Kidney epithelial cell (primary cell): ENCODE results near the gene MAP3K13. TPM values are rescaled to one million over a fixed set of nuclear protein-coding genes. Genes with fewer than 3 reads are reported as not detected.

ENCODE experiments used
- DNase-seq: peaks from one replicate; pipeline ENCODE4 v3.0.0-alpha.2; 2010; ENCODE audit warnings: low read depth
- H3K27me3 ChIP-seq: 2 replicates; pipeline ENCODE4 v1.6.0; 2011; ENCODE audit warnings: low read length; ENCODE audit not compliant: control insufficient read depth, insufficient read depth
- H3K36me3 ChIP-seq: 2 replicates; pipeline ENCODE4 v1.5.1; 2011; ENCODE audit warnings: low read length; ENCODE audit not compliant: control insufficient read depth, insufficient read depth
- H3K4me3 ChIP-seq: 2 replicates; pipeline ENCODE4 v1.5.1; 2011; ENCODE audit warnings: low read depth, mild to moderate bottlenecking, control low read depth, low read length
- CTCF ChIP-seq: IDR thresholded peaks from 2 replicates; pipeline ENCODE4 v1.5.1; 2011; ENCODE audit warnings: mild to moderate bottlenecking, moderate library complexity, low read length, control low read depth, inconsistent platforms; ENCODE audit not compliant: insufficient read depth, poor library complexity, severe bottlenecking
- total RNA-seq: library from RNA; depleted of rRNA; stranded (reverse); fragments of >200 nt; gene quantifications from 2 replicates; pipeline ENCODE4 v1.2.3, GENCODE V29; 2015

Gene MAP3K13
- total RNA-seq, 1 donor from 2014 or later = 33.5 TPM

DNA sequence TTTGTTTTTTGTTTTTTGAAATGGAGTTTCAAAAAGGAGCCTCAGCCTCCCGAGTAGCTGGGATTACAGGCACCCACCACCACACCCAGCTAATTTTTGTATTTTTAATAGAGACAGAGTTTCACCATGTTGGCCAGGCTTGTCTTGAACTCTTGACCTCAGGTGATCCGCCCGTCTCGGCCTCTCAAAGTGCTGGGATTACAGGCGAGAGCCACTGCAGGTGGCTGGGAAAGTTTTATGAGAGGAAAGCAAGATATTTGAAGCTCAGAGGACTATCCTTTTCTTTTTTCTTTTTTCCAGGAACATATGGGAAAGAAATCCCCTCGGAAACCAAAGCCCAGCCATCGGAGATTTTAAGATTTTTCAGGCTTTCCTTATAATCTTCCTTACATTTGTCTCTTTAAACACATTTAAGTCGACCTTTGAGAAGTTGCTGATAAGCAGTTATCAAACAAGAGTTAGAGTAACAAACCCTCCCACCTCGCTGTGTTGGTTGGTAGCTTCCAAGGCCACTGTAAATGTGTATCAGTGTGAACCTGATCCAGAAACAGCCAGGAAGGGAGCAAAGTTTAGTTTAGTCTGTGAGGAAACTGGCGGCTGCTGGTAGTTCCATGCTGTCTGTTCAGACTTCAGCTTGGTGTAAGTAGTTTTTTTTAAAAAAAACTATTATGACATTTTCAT is 34.5 kb upstream of the MAP3K13 start:
- TF ChIP-seq CTCF = no peak
- Histone ChIP-seq H3K4me3 (no peak overlapping the region), H3K27me3 (no peaks in the 10 kb centered on the region), H3K36me3 (no peaks in the 10 kb centered on the region)
- no peak for DNase-seq

GRCh38 chr3:185330238-185330637 is 32.7 kb upstream of the MAP3K13 start:
- Histone ChIP-seq H3K27me3 (no peaks in the 10 kb centered on the region), H3K4me3 (no peak overlapping the region), H3K36me3 (no peaks in the 10 kb centered on the region)
- TF ChIP-seq CTCF = no peak
- no peak for DNase-seq

DNA sequence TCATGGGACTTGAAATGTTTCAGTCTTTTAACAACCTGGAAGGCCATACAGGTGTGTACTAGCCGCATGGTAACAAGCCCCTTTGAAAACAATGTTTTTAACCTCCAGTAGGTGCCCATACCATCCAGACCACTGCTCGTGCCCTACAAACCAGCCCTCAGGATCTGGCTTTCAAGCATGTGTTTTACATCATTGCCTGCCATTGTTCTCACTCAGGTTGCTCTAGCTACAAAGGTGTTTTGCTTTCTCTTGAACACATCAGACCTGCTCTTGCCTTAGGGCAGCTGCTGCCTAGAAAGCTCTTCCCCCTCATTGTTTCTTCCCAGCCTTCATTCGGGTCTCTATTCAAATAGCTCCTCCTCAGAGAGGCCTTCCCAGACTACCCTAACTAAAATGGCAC is 32.3 kb upstream of the MAP3K13 start:
- DNase-seq = no peak
- Histone ChIP-seq H3K36me3 (no peaks in the 10 kb centered on the region), H3K27me3 (no peaks in the 10 kb centered on the region), H3K4me3 (no peak overlapping the region)
- TF ChIP-seq CTCF = no peak

DNA sequence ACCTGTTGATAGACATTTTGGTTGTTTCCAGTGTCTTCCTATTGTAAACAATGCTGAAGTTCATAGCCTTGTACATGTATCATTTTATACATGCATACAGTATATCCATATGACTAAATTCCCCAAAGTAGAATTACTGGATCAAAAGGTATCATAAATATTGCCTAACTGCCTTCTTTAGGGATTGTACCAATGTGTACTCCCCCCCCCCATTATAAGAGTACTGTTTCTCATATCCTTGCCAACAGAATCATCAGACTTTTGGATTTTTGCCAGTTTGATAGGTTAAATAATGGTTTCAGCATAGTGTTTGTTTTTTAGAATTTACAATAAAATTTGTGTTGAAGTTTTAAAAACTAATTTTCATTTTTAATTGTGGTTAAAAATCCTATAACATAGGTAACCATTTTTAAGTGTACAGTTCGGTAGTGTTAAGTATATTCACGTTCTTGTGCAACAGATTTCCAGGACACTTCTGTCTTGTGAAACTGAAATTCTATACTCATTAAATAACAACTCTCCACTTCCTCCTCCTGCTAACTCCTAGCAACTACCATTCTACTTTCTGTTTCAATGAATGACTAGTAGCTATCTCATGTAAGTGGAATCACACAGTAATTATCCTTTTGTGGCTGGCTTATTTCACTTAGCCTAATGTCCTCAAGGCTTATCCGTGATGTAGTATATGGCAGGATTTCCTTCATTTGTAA is 30.8 kb upstream of the MAP3K13 start:
- Histone ChIP-seq H3K4me3 (no peak overlapping the region), H3K27me3 (no peaks in the 10 kb centered on the region), H3K36me3 (no peaks in the 10 kb centered on the region)
- peak; percentile 4 for TF ChIP-seq CTCF
- peak; percentile 75 for DNase-seq

DNA sequence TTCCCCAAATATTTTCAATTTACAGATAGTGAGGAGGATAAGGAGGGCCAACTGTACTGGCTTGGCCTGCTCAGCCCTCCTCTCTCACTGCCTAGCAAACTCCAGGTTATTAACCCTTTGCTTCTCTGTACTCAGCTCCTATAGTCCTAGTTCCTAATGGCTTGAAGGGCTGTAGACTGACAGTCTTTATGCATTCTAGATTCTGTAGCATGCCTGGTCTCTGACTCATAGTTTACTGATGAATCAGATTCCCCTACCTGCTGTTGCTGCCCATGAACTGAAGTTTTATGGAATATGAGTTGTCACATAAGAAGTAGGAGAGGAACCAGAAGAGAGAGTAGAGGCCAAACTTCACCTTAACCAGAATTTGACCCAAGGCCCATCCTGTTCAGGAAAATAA is 27.1 kb upstream of the MAP3K13 start:
- TF ChIP-seq CTCF = no peak
- Histone ChIP-seq H3K36me3 (no peaks in the 10 kb centered on the region), H3K27me3 (no peaks in the 10 kb centered on the region), H3K4me3 (no peak overlapping the region)
- peak; percentile 77 for DNase-seq
